Mesothelial cell of epicardium (in vitro differentiated cells): ENCODE data around the gene RCN1. TPM values are rescaled to one million over a fixed set of nuclear protein-coding genes. Genes with fewer than 3 reads are reported as not detected.

Source experiments
- DNase-seq, 2 experiments: peaks; one replicate each; pipeline ENCODE4 v3.0.0; 2021; ENCODE audit warnings: low spot score in 2 of 2; ENCODE audit not compliant: unreplicated experiment in 2 of 2
- H3K27ac Mint-ChIP-seq: 2 replicates; pipeline ENCODE4 v1.8.0; 2021; ENCODE audit warnings: mixed read lengths
- H3K27me3 Mint-ChIP-seq: 2 replicates; pipeline ENCODE4 v1.8.0; 2021; ENCODE audit warnings: low read depth, mixed read lengths
- H3K36me3 Mint-ChIP-seq: 2 replicates; pipeline ENCODE4 v1.8.0; 2021; ENCODE audit warnings: mixed read lengths
- H3K4me1 Mint-ChIP-seq: 2 replicates; pipeline ENCODE4 v1.8.0; 2021; ENCODE audit warnings: mixed read lengths
- H3K4me3 Mint-ChIP-seq: 2 replicates; pipeline ENCODE4 v1.8.0; 2021; ENCODE audit warnings: mild to moderate bottlenecking, moderate library complexity, mixed read lengths
- H3K9me3 Mint-ChIP-seq: 2 replicates; pipeline ENCODE4 v1.8.0; 2021; ENCODE audit warnings: mixed read lengths
- total RNA-seq: library from RNA; stranded (reverse); gene quantifications from 3 replicates; pipeline ENCODE4 v1.2.1, GENCODE V29; 2021
- TF ChIP-seq, protein P1 (sequence below): fragments of 200-600 bp; sonication (generic); IDR thresholded peaks from one replicate; pipeline ENCODE4 v1.5.0; 2021; ENCODE audit warnings: antibody characterized with exemption; ENCODE audit not compliant: unreplicated experiment

The RCN1 gene
- total RNA-seq, 1 donor from 2014 or later, result 183 TPM

DNA sequence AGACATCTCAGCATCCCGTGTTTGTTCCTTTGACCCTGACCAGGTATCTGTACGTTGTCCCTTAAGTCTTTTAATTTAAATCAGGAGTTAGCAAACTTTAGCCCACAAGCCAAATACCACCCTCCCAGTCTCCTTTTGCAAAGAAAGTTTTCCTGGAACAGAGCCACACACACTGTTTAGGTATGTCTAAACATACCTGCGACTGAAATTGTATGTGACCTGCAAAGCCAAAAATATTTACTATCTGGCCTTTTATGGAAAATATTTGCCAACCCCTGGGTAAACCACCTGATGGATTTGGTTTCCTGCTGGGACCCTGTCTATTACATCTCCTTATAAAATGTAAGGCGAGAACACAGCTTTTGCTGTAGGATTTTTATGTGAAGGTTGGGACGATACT is 20.2 kb upstream of the RCN1 start:
- Mint-ChIP-seq H3K27ac (peak overlapping the region; percentile 50), H3K36me3 (no peaks in the 10 kb centered on the region), H3K9me3 (no peaks in the 10 kb centered on the region), H3K27me3 (peaks cover 6% of the 10 kb centered on the region), H3K4me1 (peaks cover 61% of the 10 kb centered on the region), H3K4me3 (no peak overlapping the region)
- TF ChIP-seq, protein P1, sequence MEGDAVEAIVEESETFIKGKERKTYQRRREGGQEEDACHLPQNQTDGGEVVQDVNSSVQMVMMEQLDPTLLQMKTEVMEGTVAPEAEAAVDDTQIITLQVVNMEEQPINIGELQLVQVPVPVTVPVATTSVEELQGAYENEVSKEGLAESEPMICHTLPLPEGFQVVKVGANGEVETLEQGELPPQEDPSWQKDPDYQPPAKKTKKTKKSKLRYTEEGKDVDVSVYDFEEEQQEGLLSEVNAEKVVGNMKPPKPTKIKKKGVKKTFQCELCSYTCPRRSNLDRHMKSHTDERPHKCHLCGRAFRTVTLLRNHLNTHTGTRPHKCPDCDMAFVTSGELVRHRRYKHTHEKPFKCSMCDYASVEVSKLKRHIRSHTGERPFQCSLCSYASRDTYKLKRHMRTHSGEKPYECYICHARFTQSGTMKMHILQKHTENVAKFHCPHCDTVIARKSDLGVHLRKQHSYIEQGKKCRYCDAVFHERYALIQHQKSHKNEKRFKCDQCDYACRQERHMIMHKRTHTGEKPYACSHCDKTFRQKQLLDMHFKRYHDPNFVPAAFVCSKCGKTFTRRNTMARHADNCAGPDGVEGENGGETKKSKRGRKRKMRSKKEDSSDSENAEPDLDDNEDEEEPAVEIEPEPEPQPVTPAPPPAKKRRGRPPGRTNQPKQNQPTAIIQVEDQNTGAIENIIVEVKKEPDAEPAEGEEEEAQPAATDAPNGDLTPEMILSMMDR, result no peak
- no peak for DNase-seq

DNA sequence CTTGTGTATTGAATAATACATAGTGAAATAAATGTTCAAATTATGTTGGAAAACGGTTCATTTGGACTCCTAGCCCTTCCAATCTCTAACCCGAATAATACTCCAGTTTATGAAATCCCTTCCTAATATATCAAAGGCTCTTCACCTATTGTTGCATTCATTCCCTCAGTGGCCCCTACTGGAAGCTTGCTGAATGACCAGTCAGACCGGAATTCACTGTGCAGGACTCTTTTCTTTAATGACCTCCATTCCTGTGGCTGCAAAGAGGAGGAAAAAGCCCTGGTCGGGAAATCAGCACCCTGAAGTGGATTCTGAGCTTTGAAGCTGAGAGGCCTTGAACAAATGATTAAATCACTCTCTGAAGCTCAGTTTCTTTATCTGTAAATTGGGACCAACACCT is 19.1 kb upstream of the RCN1 start:
- Mint-ChIP-seq H3K36me3 (no peaks in the 10 kb centered on the region), H3K4me1 (peaks cover 61% of the 10 kb centered on the region), H3K27me3 (no peaks in the 10 kb centered on the region), H3K9me3 (no peaks in the 10 kb centered on the region), H3K4me3 (no peak overlapping the region), H3K27ac (peak overlapping the region; percentile 1)
- DNase-seq, result no peak
- TF ChIP-seq, protein P1, result no peak

DNA sequence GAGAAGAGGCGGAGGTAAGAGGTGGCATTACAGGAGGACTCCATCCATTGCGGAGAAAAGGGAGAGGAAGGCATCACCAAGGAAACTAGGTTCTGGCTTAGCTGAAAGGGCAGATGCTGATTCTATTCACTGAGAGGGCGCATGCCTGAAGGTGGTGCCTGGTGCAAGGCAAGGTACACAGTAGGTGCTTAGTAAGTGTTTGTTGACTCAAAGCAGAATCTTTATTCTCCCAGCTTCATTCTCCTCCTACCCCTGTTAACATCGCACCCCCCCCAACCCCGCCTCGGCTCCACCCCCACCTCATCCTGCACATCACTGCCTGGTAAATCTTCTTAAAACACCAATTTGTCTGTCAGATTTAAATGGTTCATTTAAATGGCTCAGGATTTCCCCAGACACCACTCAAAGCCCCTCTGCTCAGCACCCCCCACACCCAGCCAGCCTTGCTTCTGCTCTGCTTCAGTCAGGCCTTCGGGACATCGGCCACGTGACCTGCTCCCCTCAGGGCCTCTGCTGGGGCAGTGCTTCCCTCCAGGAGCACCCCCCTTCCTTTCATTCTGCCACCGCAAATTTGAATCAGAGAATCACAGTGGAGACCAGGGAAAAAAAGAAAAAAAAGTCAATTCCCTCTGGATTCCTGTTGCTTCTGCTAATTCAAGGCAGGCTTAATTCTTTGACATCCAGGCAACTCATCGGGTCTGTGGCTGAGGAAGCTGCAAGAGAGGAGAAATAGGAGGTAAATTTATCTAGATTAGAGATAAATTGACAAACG is 17.8 kb upstream of the RCN1 start:
- no peak for DNase-seq
- Mint-ChIP-seq H3K4me1 (peaks cover 61% of the 10 kb centered on the region), H3K4me3 (no peak overlapping the region), H3K27ac (peak overlapping the region; percentile 65), H3K27me3 (peaks cover 1% of the 10 kb centered on the region), H3K36me3 (no peaks in the 10 kb centered on the region), H3K9me3 (peaks cover 3% of the 10 kb centered on the region)
- TF ChIP-seq, protein P1, result no peak

GRCh38 chr11:32073644-32074026 is 17.2 kb upstream of the RCN1 start:
- peak overlapping the region; percentile 65 for H3K27ac Mint-ChIP-seq
- TF ChIP-seq, protein P1, result no peak
- H3K9me3 Mint-ChIP-seq, result peaks cover 3% of the 10 kb centered on the region
- DNase-seq, result no peak
- peaks cover 55% of the 10 kb centered on the region for H3K4me1 Mint-ChIP-seq
- H3K27me3 Mint-ChIP-seq, result peaks cover 1% of the 10 kb centered on the region
- no peak overlapping the region for H3K4me3 Mint-ChIP-seq
- H3K36me3 Mint-ChIP-seq, result no peaks in the 10 kb centered on the region

GRCh38 chr11:32079553-32079952 is 11.3 kb upstream of the RCN1 start:
- Mint-ChIP-seq H3K9me3 (peaks cover 3% of the 10 kb centered on the region), H3K4me3 (no peak overlapping the region)

More at GRCh38 chr11:32079553-32079952, 11.3 kb upstream of the RCN1 start:
- Mint-ChIP-seq H3K27me3 (peaks cover 1% of the 10 kb centered on the region), H3K36me3 (no peaks in the 10 kb centered on the region), H3K4me1 (peaks cover 20% of the 10 kb centered on the region), H3K27ac (no peak overlapping the region)
- TF ChIP-seq, protein P1, result no peak
- DNase-seq, result no peak
